T-helper 9 cell (primary cell): ENCODE measurements around the gene CD6.

Experiments
- DNase-seq: peaks from one replicate; pipeline ENCODE4 v3.0.0-alpha.2; 2020

Gene CD6

GRCh38 chr11:61010466-61011228 is 39.2 kb downstream of the CD6 start:
- no peak for DNase-seq

- DNase-seq = no peak
Observed at GRCh38 chr11:61011229-61011870, 39.9 kb downstream of the CD6 start.

- DNase-seq = no peak
Observed at GRCh38 chr11:61011950-61012736, 40.7 kb downstream of the CD6 start.

- DNase-seq = no peak
Observed at GRCh38 chr11:61012737-61013215, 41.3 kb downstream of the CD6 start.

- no peak for DNase-seq
Observed at GRCh38 chr11:61018059-61018458, 46.6 kb downstream of the CD6 start.

GRCh38 chr11:61019037-61019831 is 47.8 kb downstream of the CD6 start:
- no peak for DNase-seq

GRCh38 chr11:61019832-61020405 is 48.4 kb downstream of the CD6 start:
- no peak for DNase-seq

- DNase-seq = no peak
Observed at GRCh38 chr11:61020551-61021235, 49.2 kb downstream of the CD6 start.

GRCh38 chr11:61021661-61022212 is 50.3 kb downstream of the CD6 start:
- DNase-seq = peak; percentile 92

GRCh38 chr11:61022311-61023085 is 51.0 kb downstream of the CD6 start:
- DNase-seq = no peak

- DNase-seq = peak; percentile 50
Observed at GRCh38 chr11:61023086-61023965, 51.8 kb downstream of the CD6 start.

GRCh38 chr11:61023966-61024295 is 52.5 kb downstream of the CD6 start:
- no peak for DNase-seq

GRCh38 chr11:61024938-61025820 is 53.7 kb downstream of the CD6 start:
- no peak for DNase-seq

- DNase-seq = no peak
Observed at GRCh38 chr11:61025821-61026120, 54.3 kb downstream of the CD6 start.

- peak; percentile 46 for DNase-seq
Observed at GRCh38 chr11:61026121-61027031, 54.9 kb downstream of the CD6 start.

GRCh38 chr11:61027141-61027840 is 55.8 kb downstream of the CD6 start:
- no peak for DNase-seq

- DNase-seq = no peak
Observed at GRCh38 chr11:61028135-61028729, 56.8 kb downstream of the CD6 start.
